Mucosa of gallbladder (tissue), 1 donor: Measurements from ENCODE around the gene RBFOX2. TPM values are rescaled to one million over a fixed set of nuclear protein-coding genes. Genes with fewer than 3 reads are reported as not detected.

Source experiments
- DNase-seq: peaks from one replicate; pipeline ENCODE4 v3.0.0-alpha.2; 2020; ENCODE audit warnings: low spot score
- total RNA-seq: library from RNA; stranded (reverse); gene quantifications from one replicate; pipeline ENCODE4 v1.2.1, GENCODE V29; 2021
- donor health status: DM: no; HTN: no; CAD: no.

The RBFOX2 gene
- total RNA-seq, 1 donor from 2014 or later = 81.1 TPM

DNA sequence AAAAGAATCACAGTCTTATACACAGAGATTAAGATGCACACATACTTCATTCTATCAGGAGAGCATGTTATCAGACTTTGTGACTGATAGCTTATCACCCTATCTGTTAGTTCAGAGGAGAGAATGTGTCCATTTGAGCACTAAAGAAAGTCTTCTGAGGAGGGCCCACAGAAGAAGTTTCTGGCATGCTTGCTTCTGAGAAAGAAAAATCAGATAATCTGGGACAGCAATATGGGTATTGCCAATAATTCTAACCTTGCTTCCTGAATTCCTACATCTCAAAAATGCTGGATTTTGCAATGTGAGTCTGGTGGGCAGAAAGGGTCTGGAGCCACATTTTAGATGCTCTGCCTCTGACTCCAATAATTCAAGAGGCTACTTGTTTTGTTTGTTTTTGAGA lies 128.9 kb downstream of the RBFOX2 start:
- DNase-seq = no peak

DNA sequence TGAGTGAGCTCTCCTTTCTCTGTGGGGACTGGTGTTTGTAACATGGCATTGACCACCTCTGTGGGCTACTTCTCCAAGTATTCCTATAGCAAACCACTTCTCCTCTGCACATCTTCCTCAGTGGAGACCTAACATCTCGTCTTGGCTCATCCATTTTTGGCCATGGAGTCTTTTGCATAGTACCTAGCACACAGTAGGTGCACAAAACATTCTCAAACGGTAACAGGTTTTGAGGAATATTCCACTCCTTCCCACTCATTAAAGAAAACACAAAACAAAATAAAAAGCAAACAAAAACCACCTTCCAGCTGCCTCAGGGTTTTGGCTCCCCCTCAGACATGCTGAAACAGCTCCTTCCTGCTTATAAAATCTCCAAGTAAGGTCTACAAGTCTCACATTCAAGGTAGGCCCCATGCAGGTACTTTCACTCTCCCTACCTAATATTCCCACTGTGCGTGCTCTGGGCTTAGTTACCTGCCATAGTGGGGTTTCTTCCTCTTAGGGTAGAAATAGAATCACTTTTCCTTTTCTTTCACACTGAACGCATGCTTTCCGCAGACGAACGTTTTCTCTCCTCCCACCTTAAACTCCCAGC lies 132.4 kb downstream of the RBFOX2 start:
- DNase-seq = no peak

DNA sequence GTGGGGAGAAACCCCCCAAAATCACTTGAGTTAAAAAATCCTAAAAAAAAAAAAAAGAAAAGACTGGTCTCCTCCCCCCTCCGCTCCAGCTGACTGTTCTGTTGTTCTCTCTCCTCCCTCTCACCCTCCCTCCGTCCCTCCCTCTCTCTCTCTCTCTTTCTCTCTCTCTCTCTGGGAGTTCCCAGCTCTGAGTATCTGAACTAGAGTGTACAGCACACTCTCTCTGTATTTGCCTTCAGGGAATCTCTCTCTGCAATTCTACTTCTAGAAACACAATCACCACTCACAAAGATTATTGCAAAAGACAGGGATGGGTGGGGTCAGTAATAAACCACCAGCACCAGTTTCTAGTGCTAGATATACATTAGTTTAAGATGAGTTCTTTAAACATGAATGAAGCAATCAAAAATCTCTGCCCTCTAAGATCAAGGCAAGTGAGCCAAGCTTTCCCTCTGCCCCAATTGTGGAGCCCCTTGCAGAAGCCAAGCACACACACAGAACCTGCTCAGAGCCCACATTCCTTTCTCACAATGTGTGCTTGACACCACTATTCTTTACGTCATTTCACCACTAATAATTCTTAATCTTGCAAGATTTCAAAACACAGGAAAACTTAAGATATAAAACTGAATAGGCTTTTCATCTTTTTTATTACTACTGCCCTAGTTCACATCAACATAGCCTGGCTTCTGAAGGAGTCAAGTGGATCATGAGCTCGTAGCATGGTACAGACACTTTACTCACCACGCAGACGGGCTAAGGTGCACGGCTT lies 133.5 kb downstream of the RBFOX2 start:
- peak; percentile 42 for DNase-seq

DNA sequence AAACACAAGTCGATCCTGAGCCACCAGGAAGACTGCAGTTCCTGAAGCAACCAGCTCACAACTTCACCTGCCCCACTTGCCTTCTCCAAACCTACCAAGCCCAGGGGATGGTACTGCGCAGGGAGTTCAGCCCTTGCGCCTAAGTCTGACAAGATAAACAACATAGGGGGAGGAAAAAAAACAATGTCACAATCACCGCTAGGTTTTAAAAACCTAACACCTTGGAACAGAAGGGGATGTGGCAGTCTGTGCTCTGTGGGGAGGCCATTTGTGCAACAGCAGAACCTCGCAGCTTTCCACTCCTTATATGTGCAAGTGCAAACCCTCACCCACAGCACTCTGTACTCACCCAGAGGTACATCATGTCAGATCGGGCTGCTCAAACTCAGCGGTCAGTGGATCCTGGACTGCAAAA lies 134.2 kb downstream of the RBFOX2 start:
- DNase-seq = no peak

DNA sequence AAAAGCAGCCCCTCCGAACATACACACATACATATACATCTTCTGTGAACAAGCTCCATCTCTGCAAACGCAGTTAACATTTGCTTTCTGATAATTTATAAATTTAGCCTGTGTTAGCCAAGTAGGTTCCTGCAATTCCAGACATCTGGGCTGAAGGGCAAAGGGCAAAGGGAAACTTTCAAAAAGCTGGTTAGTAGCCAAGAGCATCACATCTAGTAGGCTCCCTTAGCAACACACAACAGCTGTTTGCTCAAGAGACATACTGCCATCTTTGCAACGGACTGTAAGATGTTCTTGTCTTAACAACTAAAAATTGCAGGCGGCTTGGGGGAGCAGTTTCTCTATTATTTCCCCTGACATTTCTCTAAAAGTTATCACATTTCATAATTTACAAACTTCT lies 134.9 kb downstream of the RBFOX2 start:
- DNase-seq = no peak

DNA sequence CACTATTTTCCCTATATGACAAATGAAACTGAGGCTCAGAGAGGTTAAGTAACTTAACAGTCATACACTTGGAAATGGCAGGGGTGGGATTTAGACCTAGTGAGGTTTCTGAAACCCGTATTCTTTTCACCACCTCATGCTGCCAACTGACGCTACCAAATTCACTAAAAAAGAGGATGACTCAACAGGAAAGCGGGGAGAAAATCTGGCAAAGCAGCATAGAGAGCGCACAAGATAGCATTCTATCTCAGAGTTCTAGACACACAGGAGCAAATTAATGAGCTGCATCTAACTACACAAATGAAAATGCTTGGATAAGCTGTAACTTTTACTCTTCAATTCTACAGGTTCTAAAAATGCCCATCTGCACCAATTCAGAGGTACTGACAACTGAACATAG lies 136.4 kb downstream of the RBFOX2 start:
- no peak for DNase-seq

DNA sequence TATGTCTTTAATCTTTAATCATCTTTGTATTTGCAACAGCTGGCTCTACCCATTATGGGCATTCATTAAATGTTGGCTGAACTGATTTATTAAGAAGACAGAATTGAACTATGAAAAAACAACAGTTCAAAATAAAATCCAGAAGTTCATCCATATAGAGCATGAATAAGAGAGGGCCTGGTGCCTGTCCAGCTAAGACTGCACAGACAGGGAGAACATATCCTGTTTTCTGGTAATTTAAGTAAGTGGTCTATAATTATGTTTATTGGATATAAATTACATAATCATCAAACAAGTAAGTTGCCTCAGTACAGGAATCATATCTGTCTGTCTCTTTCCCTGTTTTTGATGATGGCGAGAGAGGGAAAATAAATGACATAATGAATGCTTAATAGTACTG lies 137.2 kb downstream of the RBFOX2 start:
- DNase-seq = no peak

DNA sequence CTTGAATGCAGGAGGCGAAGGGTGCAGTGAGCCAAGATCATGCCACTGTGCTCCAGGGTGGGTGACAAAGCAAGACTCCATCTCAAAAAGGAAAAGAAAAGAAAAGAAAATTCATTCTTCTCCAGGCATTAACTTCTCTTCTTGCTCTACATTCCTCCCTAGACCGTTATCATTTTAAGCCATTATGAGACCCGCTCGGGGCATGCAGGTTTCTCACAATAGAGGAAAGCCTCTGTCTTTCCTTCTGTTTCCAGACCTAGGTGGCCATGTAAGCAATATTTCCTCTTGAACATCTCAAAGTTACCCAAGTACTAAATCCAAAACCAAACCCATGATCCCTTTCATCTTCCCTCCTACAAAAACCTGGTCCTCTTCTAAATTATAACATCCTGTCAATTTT lies 139.6 kb downstream of the RBFOX2 start:
- DNase-seq = no peak

DNA sequence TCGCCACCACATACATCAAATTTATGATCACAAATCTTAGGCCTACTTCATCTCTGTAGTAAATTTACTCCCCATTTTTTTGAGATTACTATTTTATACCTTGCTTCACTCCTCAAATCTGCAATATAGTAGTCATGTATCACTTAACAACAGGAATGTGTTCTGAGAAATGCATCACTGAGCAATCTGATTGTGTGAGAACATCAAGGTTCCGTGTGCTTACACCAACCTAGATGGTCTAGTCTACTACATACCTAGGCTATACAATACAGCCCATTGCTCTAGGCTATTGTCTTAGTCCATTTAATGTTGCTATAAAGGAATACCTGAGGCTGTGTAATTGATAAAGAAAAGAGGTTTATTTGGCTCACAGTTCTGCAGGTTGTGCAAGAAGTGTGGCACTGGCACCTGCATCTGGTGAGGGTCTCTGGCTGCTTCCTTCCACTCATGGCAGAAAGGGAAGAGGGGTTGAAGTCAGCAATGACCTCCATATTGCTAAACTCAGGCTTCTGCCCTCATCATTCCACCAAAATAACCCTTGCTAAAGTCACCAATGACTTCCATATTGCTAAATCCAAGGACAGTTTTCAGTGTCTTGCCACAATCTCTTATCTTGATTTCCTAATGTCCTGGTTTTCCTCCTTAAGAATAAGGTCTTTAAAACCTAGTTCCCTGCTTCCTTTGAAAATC lies 140.3 kb downstream of the RBFOX2 start:
- no peak for DNase-seq

DNA sequence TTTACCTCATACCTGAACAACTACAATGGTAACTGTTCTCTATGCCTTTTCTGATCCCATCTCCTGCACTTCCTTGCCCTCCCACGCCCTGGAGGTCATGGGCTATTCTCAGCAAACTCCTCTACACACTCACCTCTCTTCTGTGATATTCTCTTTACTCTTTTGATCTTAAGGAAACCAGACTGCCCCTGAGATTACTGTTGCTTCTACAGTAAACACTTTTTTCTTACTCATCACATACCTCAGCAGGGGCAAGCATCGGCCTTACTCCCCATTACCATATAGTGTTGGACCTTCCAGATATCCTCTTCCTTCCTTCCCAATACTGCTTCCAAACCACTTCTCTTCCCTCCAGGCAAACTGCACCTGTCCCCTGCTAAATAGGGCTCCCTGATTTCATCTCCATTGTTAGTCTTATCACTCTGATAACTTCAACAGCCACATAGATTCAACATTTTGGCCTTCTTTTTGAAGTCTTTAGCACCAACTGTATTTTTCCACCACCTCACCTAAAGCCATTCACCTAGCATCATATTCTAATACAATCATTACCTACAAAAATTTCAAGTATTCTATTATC lies 141.2 kb downstream of the RBFOX2 start:
- DNase-seq = no peak

DNA sequence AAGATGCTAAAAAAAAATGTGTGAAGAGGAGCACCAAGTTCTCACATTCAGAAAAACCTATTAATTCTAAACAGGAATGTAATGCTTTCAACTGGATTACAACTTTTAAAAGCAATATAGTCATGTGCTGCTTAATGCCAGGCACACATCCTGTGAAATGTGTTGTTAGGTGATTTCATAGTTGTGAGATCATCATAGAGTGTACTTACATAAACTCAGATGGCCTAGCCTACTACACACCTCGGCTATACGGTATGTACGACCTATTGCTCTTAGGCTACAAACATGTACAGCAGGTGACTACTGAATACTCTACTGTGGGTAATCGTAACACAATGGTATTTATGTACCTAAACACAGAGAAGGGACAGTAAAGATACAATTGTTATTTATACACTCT lies 142.3 kb downstream of the RBFOX2 start:
- no peak for DNase-seq

DNA sequence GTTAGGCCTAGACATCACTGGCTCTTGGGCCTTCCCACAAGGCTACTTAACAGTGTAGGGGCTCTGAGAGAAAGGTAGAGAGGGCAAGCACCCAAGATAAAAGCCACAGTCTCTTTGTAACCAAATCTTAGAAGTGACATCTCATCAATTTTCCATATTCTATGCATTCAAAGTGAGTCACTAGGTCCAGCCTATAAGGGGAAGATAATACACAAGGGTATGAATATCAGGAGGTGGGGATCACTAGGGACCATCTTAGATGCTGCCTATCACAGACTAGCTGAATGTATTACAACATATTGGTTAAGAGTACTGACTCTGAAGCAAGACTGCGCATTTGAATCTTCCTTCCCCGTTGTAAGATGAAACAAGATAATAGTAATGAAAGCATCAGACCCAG lies 144.1 kb downstream of the RBFOX2 start:
- no peak for DNase-seq

DNA sequence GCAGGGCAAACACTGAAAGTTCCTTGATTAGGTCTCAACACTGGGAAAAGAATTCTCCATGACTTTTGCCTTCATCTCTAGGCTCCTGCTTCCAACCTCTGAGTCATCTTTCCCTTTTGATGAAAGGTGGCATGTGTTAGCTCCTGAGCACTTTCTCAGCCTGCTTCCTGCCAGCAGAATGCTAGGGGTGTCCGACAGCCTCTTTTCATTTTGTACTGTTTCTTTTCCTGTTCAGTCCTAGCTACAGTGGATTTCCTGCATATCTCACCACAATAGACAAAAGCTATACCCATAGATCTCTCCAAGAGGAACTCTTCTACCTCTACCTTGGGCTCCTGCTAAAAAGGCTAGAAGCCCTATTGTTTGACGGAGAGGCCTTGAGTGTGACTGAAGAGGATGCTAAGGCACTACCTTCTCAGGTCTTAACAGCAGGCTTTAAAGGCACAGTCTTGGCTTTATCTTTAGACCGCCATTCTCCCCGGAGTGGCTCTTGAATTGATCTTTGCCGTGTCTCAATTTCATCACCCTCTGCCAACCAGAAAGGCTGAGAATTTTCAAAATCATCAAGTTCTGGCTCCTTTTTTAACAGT lies 145.5 kb downstream of the RBFOX2 start:
- DNase-seq = no peak

DNA sequence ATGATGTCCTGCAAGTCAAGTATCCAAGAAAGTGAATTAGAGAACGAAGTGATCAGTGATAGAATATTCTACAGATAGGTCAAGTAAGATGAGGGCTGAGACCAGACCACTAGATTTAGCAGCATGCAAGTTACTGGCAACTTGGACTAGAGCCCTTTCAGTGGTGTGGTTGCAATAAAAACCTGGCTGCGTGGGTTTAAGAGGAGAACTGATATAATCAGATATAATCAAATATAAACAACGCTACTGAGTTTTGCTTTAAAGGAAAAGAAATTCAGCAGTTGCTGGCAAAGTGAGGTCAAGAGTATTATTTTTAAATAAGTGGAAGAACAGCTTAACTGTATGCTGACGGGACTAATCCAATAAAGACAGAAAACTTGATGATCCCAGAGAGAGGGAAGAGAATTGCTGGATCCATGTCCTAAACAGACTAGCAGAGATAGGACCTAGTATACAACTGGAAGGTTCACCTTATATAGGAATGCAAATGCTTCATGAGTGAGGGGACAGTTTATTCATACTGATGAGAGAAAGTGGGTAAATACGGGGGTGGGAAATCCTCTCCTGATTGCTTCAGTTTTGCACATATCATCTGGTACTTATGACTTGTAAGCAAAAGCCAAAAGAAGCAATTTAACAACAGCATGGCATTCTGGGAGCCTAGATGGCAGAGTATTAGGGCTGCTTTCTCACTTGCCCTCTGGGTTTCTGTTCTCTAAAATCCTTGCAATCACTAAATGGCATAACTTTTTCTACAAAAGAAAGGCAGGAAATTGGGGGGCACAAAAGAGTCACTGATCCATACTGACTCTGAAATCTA lies 146.2 kb downstream of the RBFOX2 start:
- DNase-seq = no peak

DNA sequence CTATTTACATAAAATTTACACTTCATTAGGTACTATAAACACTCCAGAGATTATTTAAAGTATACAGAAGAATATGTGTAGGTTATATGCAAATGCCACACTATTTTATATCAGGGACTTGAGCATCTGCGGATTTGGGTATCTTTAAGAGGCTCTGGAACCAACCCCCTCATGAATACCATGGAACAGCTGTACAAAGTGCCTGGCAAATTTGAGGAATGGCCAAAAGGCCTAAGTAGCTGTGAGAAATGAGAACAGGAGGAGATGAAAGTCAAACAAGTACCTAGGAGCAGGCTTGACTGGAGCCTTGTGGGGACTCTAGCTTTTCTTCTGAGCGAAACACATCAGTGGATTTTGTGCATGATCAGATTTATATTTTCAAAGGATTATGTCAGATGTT lies 149.3 kb downstream of the RBFOX2 start:
- no peak for DNase-seq

DNA sequence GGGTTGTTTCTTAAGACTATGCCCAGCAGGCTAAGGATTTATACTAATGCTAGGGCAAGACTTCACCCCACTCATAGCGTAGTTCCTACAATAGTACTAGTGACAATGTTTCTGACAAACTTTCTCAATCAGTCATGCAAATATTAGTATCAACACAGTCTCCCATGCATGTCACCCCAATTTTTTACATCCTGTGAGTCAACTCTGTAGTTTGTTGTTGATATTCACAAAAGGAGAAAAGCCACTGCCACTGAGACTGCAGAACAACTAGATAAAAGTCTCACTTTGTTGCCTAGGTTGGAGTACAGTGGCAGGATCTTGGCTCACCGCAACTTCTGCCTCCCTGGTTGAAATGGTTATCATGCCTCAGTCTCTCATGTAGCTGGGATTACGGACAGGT lies 155.2 kb downstream of the RBFOX2 start:
- DNase-seq = no peak

DNA sequence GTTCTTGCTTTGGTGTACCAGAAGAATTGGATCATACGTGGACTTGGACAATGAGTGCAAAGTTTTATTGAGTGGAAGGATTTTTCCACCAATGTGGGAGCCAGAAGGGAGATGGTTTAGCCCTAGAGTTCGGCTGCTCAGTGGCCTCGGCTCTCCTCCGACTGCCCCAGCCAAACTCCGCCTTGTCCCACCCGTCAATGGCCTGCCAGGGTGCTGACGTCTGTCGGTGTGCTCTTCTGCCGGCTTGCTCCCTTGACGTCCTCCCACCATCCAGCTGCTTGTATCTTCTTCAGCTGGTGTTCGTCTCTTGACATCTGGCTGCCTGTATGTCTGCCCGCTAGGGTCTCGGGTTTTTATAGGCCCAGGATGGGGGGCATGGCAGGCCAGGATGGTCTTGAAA lies 156.2 kb downstream of the RBFOX2 start:
- DNase-seq = no peak

DNA sequence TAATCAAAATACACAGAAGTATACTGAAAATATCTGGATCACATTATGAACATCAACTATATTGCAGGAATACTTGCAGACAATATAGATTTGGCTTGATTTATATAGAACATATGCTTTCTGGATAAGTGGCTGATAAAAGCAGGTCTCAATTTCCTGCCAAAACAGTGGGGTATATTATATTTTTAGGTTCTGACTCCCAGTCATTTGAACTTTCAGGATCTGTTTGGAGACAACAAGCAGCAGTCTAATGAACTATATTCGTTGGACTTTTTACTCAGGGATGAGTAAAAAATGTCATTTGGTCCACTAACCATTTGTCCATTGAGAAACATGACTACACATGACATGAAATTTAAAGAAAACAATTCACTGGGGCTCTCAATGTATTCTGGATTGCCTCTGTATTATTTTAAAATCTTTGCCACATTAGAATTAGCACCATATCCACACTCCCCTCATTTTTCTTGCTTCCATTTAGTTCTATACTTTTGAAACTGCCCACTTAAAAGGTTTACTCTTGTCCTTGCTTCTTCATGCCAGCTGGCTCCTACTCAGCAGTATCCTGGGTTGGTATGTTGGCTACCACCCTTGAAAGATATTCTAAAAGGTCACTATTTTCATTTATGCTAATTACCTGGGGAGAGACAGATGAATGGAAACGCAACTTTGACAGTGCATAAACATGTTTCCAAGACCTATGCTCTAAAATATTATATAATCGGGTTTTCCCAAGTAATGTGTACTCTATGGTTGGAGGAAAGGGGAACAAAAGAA lies 157.9 kb downstream of the RBFOX2 start:
- no peak for DNase-seq

DNA sequence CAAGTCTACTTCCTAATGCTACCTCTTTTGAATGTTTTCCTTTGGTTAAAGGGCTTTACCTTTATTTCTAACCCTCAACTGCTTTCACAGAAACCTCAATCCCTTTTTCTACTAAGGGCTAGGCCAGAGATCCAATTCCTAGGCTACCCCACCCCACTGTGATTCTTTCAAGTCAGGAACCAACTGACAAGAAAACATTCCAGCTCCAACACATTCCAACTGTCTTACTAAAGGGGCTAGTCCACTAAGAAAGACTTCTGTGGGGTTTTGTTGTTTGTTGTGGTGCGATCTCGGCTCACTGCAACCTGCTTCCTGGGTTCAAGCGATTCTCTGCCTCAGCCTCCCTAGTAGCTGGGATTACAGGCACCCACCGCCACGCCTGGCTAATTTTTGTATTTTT lies 159.7 kb downstream of the RBFOX2 start:
- no peak for DNase-seq

DNA sequence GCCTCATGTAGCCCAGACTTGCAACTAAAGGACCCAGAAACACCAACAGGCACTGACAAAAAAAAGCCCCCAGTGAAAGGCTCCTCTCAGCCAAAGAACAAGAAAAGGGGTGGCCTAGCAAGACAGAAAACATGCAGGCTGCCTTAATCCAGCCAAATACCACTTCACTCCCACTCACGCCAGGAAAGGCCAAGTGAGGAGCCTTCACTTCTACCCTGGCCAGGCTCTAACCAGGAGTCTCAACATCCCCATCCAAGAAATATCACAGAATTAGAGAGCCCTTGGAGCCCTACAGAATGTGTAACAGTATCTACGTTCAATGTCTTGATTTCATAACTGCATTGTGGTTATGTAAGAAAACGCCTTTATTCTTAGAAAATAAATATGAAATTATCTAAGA lies 162.0 kb downstream of the RBFOX2 start:
- DNase-seq = no peak
